Parathyroid adenoma (tissue), 2 donors: ENCODE data around the gene SHFL.

Experiments used
- H2AFZ ChIP-seq: fragments of 300-600 bp; sonication (generic); one replicate; pipeline ENCODE4 v1.7.0; 2017; ENCODE audit warnings: antibody characterized with exemption, mild to moderate bottlenecking
- H3K27ac ChIP-seq: fragments of 300-600 bp; sonication (generic); one replicate; pipeline ENCODE4 v1.7.0; 2017
- H3K27me3 ChIP-seq: fragments of 300-600 bp; sonication (generic); one replicate; pipeline ENCODE4 v1.7.0; 2017; ENCODE audit warnings: low read length; ENCODE audit not compliant: control insufficient read depth, insufficient read depth
- H3K36me3 ChIP-seq: fragments of 300-600 bp; sonication (generic); one replicate; pipeline ENCODE4 v1.7.0; 2017; ENCODE audit warnings: low read length; ENCODE audit not compliant: control insufficient read depth, insufficient read depth
- H3K4me1 ChIP-seq: fragments of 300-600 bp; sonication (generic); one replicate; pipeline ENCODE4 v1.7.0; 2017; ENCODE audit warnings: control low read depth
- H3K4me2 ChIP-seq: fragments of 300-600 bp; sonication (generic); one replicate; pipeline ENCODE4 v1.7.0; 2017; ENCODE audit warnings: low read length
- H3K4me3 ChIP-seq: fragments of 300-600 bp; sonication (generic); one replicate; pipeline ENCODE4 v1.7.0; 2017; ENCODE audit warnings: low read depth, low read length
- H3K79me2 ChIP-seq: fragments of 300-600 bp; sonication (generic); one replicate; pipeline ENCODE4 v1.7.0; 2017; ENCODE audit warnings: control low read depth
- H3K9ac ChIP-seq: fragments of 300-600 bp; sonication (generic); one replicate; pipeline ENCODE4 v1.7.0; 2017; ENCODE audit warnings: mild to moderate bottlenecking
- H3K9me3 ChIP-seq: fragments of 300-600 bp; sonication (generic); one replicate; pipeline ENCODE4 v1.7.0; 2017; ENCODE audit warnings: low read length; ENCODE audit not compliant: control insufficient read depth
- CTCF ChIP-seq: fragments of 300-600 bp; sonication (generic); IDR thresholded peaks from one replicate; pipeline ENCODE4 v1.7.0; 2017; ENCODE audit warnings: antibody characterized with exemption, mild to moderate bottlenecking
- donor health status: primary hyperparathyroidism.

The SHFL gene

GRCh38 chr19:10052602-10053360 lies 33.3 kb upstream of the SHFL start:
- Histone ChIP-seq H3K4me2 (no peak overlapping the region), H3K9ac (no peak overlapping the region), H3K27me3 (no peaks in the 10 kb centered on the region), H3K79me2 (no peaks in the 10 kb centered on the region), H3K9me3 (no peaks in the 10 kb centered on the region), H3K36me3 (no peaks in the 10 kb centered on the region), H3K27ac (no peak overlapping the region), H3K4me3 (no peak overlapping the region), H2AFZ (no peak overlapping the region), H3K4me1 (no peaks in the 10 kb centered on the region)
- TF ChIP-seq CTCF: no peak

- Histone ChIP-seq H3K9ac (no peak overlapping the region), H2AFZ (no peak overlapping the region), H3K4me2 (no peak overlapping the region), H3K36me3 (no peaks in the 10 kb centered on the region), H3K27me3 (no peaks in the 10 kb centered on the region), H3K27ac (no peak overlapping the region), H3K9me3 (no peaks in the 10 kb centered on the region), H3K4me3 (no peak overlapping the region), H3K4me1 (no peaks in the 10 kb centered on the region), H3K79me2 (no peaks in the 10 kb centered on the region)
- no peak for TF ChIP-seq CTCF
These were observed 24.3 kb upstream of the SHFL start for GRCh38 chr19:10061717-10062310.

- H2AFZ ChIP-seq: no peak overlapping the region
- no peaks in the 10 kb centered on the region for H3K27me3 ChIP-seq
- H3K9ac ChIP-seq: no peak overlapping the region
These were observed 17.9 kb upstream of the SHFL start for GRCh38 chr19:10068205-10068604.

GRCh38 chr19:10069046-10069445 lies 17.1 kb upstream of the SHFL start:
- no peak overlapping the region for H3K9ac ChIP-seq
- no peak overlapping the region for H2AFZ ChIP-seq
- no peaks in the 10 kb centered on the region for H3K27me3 ChIP-seq
- no peaks in the 10 kb centered on the region for H3K36me3 ChIP-seq
- TF ChIP-seq CTCF: no peak
- no peaks in the 10 kb centered on the region for H3K9me3 ChIP-seq
- H3K27ac ChIP-seq: no peak overlapping the region
- no peak overlapping the region for H3K4me3 ChIP-seq
- no peaks in the 10 kb centered on the region for H3K79me2 ChIP-seq
- no peak overlapping the region for H3K4me2 ChIP-seq
- no peaks in the 10 kb centered on the region for H3K4me1 ChIP-seq

More at GRCh38 chr19:10068205-10068604, 17.9 kb upstream of the SHFL start:
- Histone ChIP-seq H3K9me3 (no peaks in the 10 kb centered on the region), H3K36me3 (no peaks in the 10 kb centered on the region), H3K4me2 (no peak overlapping the region), H3K27ac (no peak overlapping the region), H3K4me3 (no peak overlapping the region), H3K79me2 (no peaks in the 10 kb centered on the region), H3K4me1 (no peaks in the 10 kb centered on the region)
- no peak for TF ChIP-seq CTCF
